Subcutaneous adipose tissue (tissue), 4 donors: ENCODE measurements around the gene TTPAL. TPM values are rescaled to one million over a fixed set of nuclear protein-coding genes. Genes with fewer than 3 reads are reported as not detected.

ENCODE experiments used
- total RNA-seq, 4 donors: library from RNA; depleted of rRNA; stranded (reverse); fragments of >200 nt; gene quantifications; one replicate each; pipeline ENCODE4 v1.1.0, GENCODE V29; 2016
- TF ChIP-seq, protein P1 (sequence below): fragments of 450-650 bp; IDR thresholded peaks from one replicate; pipeline ENCODE4 v1.5.1; 2016; ENCODE audit warnings: low read depth, mild to moderate bottlenecking, control low read depth, antibody characterized with exemption, moderate library complexity

The TTPAL gene
- total RNA-seq, 4 donors from 2014 or later, result 19.2 to 28.0 (median 23.1) TPM

DNA sequence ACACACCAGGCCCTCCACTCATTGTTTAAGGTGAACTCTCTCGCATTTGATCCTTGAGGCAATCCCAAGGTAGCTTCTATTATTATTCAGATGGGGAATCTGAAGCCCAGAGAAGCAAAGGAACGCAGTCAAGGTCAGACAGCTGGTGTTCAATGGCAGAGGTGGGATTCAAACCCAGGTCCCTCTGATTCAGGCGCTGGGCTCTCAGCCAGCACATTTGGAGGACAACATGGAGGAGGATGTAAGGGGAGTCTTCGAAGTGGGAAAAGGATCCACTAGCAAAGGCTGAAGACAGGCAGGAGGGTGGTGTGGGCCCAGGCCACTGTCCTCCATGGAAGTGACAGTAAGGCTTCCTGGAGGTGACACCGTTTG lies 13.9 kb upstream of the TTPAL start:
- TF ChIP-seq, protein P1, sequence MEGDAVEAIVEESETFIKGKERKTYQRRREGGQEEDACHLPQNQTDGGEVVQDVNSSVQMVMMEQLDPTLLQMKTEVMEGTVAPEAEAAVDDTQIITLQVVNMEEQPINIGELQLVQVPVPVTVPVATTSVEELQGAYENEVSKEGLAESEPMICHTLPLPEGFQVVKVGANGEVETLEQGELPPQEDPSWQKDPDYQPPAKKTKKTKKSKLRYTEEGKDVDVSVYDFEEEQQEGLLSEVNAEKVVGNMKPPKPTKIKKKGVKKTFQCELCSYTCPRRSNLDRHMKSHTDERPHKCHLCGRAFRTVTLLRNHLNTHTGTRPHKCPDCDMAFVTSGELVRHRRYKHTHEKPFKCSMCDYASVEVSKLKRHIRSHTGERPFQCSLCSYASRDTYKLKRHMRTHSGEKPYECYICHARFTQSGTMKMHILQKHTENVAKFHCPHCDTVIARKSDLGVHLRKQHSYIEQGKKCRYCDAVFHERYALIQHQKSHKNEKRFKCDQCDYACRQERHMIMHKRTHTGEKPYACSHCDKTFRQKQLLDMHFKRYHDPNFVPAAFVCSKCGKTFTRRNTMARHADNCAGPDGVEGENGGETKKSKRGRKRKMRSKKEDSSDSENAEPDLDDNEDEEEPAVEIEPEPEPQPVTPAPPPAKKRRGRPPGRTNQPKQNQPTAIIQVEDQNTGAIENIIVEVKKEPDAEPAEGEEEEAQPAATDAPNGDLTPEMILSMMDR, result no peak

- TF ChIP-seq, protein P1, result no peak
Measured at GRCh38 chr20:44463466-44463865, 12.2 kb upstream of the TTPAL start.

- TF ChIP-seq, protein P1, result no peak
Measured at GRCh38 chr20:44464514-44464913, 11.2 kb upstream of the TTPAL start.

DNA sequence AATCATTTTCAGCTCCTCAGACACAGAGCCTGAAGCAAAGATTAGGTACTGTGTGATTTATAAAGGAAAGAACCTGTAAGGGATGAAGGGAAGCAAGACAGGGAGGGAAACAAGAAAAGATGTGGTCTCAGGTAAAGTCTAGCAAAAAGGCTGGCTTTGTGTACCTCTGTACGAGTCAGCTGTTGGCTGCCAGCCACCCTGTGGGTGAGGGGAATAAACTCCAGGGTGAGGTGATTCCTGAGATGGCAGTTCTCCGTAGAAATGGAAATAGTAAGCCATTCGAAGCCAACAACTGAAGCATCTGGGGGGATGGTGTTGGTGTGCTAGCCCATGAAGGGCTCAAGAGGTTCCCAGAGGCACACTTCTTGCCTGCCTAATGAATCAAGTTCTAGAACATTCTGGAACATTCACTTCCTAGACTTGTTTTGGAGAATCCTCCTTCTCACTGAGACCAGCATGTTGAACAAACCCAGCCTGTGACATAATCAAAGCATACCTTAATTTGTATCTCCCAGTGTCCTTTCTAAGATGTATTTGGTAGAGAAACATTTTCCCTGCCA lies 10.6 kb upstream of the TTPAL start:
- TF ChIP-seq, protein P1, result no peak

DNA sequence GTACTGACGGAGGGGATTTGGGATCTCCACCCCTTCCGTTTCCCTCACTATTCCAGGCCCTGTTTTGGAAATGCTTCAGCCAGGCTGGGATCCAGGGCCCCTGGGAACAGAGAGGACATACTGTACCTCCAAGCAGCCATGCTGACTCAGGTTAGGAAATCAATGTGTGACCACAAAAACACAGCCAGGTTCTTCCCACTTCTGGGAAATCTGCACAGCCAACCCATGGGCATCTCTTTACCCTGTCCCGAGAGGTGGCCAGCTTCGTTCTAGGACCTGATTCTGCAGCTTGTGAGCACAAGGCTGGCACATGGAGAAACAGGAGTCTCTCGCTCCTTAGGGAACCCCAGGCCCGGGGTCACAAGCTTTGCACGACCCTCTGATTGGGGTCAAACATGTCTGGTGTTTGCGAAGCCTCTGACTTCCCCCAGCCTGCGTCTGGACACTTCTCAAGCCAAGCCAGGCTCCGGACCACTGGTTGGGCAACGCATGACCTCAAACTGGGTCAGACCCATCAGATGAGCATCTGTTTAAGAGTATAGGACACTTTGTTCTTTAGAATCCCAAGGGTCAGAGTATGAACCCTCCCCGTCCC lies 8.3 kb upstream of the TTPAL start:
- TF ChIP-seq, protein P1, result no peak

DNA sequence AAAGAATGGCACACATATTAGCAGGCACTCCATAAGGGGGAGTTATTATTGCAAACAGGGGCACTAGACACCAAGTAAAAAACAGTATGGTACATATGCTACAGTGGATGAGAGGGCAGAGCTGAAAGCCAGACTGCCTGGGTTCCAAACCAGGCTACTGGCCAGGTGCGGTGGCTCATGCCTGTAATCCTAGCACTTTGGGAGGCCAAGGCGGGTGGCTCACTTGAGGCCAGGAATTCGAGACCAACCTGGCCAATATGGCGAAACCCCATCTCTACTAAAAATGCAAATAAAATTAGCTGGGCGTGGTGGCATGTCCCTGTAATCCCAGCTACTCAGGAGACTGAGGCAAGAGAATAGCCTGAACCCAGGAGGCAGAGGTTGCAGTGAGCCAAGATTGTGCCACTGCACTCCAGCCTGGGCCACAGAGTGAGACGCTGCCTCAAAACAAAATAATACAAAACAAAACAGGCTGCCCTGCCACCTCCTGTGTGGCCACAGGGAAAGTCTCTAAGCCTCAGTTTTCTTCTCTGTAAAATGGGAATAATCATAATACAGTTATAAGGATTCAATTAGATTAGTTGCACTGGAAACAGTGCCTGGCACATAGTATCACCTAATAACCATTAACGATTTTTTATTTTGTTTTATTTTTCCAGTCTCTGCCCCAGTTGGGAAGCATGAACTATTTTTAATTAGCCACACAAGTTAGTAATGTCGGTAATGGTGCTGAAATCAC lies 7.5 kb upstream of the TTPAL start:
- TF ChIP-seq, protein P1, result no peak

DNA sequence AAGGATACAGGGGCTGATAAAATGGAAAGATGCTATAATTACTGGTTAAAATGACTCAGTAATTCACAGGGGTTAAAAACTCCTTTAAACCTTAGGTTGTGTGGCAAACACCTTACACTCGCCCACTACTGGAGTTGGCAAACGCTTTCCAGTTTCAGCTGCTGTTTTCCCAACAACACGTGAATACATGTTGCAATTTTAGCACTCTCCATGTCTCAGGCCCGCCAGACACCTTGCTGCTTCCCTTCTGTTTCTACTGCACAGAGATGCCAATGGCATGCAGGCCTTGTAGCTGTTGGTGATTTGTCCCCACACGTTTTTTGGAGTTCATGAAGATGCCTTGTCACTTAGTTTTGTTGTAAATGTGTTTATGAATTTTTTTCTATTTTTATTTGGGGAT lies 5.3 kb upstream of the TTPAL start:
- TF ChIP-seq, protein P1, result no peak
